Measurements from ENCODE around the gene G2E3.

GRCh38 chr14:30656190-30656632 lies 97.3 kb downstream of the G2E3 start:
- no peak for TF ChIP-seq TAF1 (IDR thresholded peaks at IDR 0.05; ENCODE audit: borderline replicate concordance, insufficient read depth, low read length)
- no peak for TF ChIP-seq REST (IDR thresholded peaks at IDR 0.05; ENCODE audit: insufficient read depth in 1 of 2, low read depth in 2 of 2, low read length in 2 of 2)
- no peak for TF ChIP-seq POLR2AphosphoS5 (IDR thresholded peaks at IDR 0.05; ENCODE audit: low read depth, low read length)
- no peak for TF ChIP-seq SIN3A (IDR thresholded peaks at IDR 0.05; ENCODE audit: borderline replicate concordance, insufficient read depth, low read length)
- no peak for TF ChIP-seq FOXP2 (optimal IDR thresholded peaks at IDR 0.05; ENCODE audit: borderline replicate concordance, extremely low read depth, extremely low read length, insufficient read depth)

Data from PFSK-1 (cell line).